Measurements from ENCODE around the gene EIF5.

The EIF5 gene

GRCh38 chr14:103372017-103372416 lies 38.0 kb downstream of the EIF5 start:
- DNase-seq (ENCODE audit: low read depth in 2 of 2), result no peak

DNA sequence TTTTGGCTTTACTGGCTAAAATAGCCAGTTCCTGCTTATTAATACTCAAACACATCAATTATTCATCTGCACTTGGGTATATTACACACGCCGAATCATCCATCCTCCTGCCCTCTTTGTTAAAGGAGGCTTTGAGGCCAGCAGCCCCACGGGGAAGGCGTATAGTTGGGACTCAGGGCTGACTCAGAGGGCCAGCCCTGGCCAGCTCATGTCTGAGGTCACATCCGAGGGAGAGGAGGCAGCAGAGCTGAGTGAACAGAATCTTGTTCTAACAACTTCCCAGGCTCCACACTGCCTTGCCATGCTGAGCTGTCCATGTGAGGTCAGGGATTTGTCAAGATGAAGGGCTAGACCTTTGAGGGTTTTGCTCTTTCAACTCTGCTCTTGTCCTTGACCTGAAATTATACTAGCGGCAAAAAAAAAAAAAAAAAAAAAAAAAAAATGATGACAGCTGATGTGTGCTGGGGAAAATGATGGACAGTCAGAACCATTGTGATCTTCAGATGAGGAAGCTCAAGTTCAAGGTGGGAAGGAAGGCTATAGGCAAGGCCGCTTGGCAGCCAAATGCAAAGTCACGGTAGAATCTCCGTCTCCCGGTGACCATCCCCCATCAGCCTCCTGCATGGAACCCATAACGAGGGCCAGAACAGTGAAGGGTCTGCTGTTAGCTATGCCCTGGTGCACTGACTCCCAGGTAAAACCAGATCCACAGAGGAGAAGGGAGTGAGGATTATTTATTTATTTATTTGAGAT lies 38.7 kb downstream of the EIF5 start:
- DNase-seq (ENCODE audit: low read depth in 2 of 2), result no peak

- no peak for DNase-seq (ENCODE audit: low read depth in 2 of 2)
Observed at GRCh38 chr14:103374121-103374520, 40.1 kb downstream of the EIF5 start.

DNA sequence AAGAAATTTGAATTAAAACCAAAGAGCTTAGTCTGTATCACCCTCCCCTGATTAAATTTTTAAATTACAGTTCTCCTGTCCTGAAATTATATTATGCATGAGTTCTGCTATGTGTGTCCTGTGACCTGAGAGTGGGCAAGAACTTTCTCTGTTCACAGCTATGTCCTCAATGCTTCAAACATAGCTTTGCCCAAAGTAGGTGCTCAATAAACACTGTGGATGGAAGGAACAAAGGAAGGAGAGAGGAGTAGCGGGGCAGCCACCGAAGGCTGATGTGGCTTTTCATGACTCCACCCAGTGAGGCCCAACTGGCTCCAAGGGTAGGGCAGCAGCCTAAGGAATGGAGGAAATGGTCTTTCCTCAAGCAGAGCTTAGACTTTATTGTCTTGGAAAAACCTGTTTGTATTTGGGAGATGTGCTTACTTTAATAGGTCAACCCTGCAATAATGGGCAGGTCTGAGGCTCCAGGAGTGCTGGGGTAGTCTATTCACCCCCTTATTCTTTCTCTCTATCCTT lies 43.5 kb downstream of the EIF5 start:
- DNase-seq (ENCODE audit: low read depth in 2 of 2), result no peak

DNA sequence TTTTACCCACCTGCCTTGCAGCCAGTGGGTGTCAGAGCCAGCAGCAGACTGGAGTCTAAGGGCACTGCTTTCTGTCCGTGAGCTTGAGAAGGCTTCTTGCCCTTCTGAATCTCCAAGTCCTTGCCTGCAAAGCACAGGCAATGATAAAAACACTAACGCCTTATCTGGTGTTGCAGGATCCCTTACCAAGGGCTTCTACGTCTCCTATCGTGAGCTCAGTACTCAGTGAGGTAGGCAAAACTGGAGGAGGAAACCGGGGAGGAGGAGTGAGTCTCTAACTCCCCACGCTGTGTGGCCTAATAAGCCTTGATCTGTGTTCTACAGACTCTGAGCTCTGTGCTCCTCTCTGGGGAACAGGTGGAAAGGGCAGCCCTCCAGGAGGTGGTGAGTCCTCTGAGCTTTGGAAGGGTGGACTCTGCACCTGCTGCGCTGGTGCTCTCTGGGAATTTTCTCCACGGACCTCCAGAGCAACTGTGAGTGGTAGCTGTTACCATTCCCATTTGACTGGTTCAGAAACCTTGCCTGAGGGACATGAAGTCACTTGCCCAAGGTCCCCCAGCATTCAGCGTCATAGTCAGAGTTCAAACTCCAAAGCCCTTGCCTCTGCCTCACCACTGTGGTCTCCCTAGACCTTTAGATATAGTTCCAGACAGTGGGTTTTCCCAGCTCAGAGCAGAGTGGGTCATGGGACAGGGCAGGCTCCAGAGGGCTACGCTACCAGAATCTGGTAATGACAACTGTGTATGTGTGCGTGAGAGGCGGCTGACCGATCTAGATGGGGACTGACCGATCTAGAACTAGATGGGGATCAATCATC lies 44.2 kb downstream of the EIF5 start:
- DNase-seq (ENCODE audit: low read depth in 2 of 2), result no peak

- DNase-seq (ENCODE audit: low read depth in 2 of 2), result no peak
Observed at GRCh38 chr14:103380719-103381377, 46.8 kb downstream of the EIF5 start.

DNA sequence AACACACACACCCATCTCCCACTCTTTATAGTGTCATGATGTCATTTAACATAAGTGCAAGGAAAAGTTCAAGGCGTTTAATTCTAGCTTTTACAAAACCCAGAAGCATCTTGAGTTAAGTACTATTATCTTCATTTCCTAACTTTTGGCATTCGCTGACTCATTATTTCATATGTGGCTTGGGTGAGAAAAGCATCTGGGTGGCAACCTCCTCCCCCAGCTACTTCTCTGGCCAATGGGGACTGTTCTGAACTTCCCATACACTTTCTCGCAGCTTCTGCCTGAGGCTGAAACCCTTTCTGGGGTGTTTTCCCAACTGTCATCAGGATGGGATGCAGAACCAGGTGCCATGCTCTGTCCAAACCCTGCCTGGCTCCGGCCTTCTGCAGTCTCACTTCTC lies 48.3 kb downstream of the EIF5 start:
- DNase-seq (ENCODE audit: low read depth in 2 of 2), result no peak

GRCh38 chr14:103384450-103385151 lies 50.6 kb downstream of the EIF5 start:
- no peak for DNase-seq (ENCODE audit: low read depth in 2 of 2)

- peak; percentile 91 to 94 for DNase-seq (ENCODE audit: low read depth in 2 of 2)
Observed at GRCh38 chr14:103385152-103385928, 51.3 kb downstream of the EIF5 start, which contains the start of gene MARK3. Gene MARK3, plus strand, starts transcription at chr14:103385415. Its CDS starts 615 bp downstream, at chr14:103386030.

DNA sequence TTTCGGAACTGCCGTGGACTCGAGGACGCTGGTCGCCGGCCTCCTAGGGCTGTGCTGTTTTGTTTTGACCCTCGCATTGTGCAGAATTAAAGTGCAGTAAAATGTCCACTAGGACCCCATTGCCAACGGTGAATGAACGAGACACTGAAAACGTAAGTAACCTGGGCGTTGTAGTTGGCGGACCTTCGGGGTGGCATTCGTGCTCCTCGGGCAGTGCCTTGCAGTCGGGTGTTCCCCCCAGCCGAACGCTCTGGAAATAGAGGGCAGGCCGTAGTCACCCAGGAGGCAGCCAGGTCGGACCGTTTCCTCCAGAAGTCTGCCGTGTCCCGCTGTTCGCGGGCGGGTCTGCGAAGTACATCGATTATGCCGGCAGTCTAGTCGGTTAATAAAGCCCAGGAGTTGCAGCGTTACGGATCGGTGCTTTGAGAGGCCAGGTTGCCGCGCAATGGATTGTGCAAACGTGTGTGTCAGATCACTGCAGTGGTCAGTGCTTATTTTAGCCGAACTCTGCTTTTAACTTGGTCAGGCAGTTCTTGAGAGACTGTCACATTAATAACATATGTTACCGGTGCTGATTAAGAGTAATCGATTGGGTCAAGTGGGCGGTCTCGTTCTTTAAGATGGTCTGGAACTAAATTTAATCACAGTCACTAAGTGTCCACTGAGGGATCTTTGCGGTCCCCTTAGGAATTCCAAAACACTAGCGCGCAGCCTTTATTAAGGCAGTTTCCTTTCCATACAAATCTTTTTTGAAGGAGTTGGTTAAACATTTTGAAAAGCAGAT lies 52.1 kb downstream of the EIF5 start:
- peak; percentile 13 to 16 for DNase-seq (ENCODE audit: low read depth in 2 of 2)

GRCh38 chr14:103386713-103387329 lies 52.8 kb downstream of the EIF5 start:
- no peak for DNase-seq (ENCODE audit: low read depth in 2 of 2)

DNA sequence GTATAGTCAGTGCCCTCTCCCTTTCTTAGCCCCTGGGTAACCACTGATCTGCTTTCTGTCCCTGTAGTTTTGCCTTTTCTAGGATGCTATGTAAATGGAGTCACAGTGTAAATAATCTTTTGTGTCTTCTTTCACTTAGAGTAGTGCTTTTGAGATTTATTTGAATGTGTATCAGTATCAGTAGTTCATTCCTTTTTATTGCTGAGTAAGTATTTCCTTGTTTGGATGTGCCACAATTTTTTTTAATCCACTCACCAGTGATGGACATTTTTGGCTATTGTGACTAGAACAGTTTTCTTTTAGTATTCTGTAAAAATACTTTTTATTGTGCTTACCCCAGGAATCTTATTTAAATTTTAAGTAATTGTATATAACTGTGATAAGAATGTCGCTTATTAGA lies 54.6 kb downstream of the EIF5 start:
- no peak for DNase-seq (ENCODE audit: low read depth in 2 of 2)

GRCh38 chr14:103390605-103391004 lies 56.6 kb downstream of the EIF5 start:
- no peak for DNase-seq (ENCODE audit: low read depth in 2 of 2)

GRCh38 chr14:103391048-103391447 lies 57.0 kb downstream of the EIF5 start:
- no peak for DNase-seq (ENCODE audit: low read depth in 2 of 2)

- no peak for DNase-seq (ENCODE audit: low read depth in 2 of 2)
Observed at GRCh38 chr14:103392106-103392505, 58.1 kb downstream of the EIF5 start.

- DNase-seq (ENCODE audit: low read depth in 2 of 2), result no peak
Observed at GRCh38 chr14:103392572-103392971, 58.5 kb downstream of the EIF5 start.

DNA sequence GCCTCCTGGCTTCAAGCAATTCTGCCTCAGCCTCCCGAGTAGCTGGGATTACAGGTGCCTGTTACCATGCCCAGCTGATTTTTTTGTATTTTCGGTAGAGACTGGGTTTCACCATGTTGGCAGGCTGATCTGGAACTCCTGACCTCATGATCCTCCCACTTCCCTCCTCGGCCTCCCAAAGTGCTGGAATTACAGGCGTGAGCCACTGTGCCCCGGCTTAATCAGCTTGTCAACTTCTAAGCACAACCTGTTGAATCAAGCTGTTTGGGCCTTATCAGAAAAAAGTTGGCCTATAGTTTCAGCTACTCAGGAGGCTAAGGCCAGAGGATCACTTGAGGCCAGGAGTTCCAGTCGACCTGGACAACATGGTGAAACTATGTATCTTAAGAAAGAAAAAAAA lies 59.0 kb downstream of the EIF5 start:
- no peak for DNase-seq (ENCODE audit: low read depth in 2 of 2)

GRCh38 chr14:103393676-103394626 lies 59.9 kb downstream of the EIF5 start:
- no peak for DNase-seq (ENCODE audit: low read depth in 2 of 2)

All from stimulated activated CD8-positive, alpha-beta memory T cell treated with anti-CD3 and anti-CD28 coated beads, Interleukin-7, amount 100 ng/mL, for 1 hour (primary cell).